Mammary epithelial cell (primary cell): ENCODE measurements around the gene UBE2S.

ENCODE experiments used
- EZH2 ChIP-seq: IDR thresholded peaks from 2 replicates; pipeline ENCODE4 v1.6.1; 2012; ENCODE audit warnings: low read length, inconsistent platforms, borderline replicate concordance
- TF ChIP-seq, protein P1 (sequence below), 2 donors: IDR thresholded peaks in 1 of 2; conservative IDR thresholded peaks in 1 of 2; 2 replicates each; pipeline ENCODE4 v1.5.1; 2011 to 2012; ENCODE audit warnings: inconsistent platforms in 2 of 2, low read length in 2 of 2, mild to moderate bottlenecking in 2 of 2, control low read depth in 1 of 2, low read depth in 1 of 2; ENCODE audit not compliant: insufficient read depth in 1 of 2; ENCODE audit errors: extremely low read depth in 1 of 2

- TF ChIP-seq, protein P1, sequence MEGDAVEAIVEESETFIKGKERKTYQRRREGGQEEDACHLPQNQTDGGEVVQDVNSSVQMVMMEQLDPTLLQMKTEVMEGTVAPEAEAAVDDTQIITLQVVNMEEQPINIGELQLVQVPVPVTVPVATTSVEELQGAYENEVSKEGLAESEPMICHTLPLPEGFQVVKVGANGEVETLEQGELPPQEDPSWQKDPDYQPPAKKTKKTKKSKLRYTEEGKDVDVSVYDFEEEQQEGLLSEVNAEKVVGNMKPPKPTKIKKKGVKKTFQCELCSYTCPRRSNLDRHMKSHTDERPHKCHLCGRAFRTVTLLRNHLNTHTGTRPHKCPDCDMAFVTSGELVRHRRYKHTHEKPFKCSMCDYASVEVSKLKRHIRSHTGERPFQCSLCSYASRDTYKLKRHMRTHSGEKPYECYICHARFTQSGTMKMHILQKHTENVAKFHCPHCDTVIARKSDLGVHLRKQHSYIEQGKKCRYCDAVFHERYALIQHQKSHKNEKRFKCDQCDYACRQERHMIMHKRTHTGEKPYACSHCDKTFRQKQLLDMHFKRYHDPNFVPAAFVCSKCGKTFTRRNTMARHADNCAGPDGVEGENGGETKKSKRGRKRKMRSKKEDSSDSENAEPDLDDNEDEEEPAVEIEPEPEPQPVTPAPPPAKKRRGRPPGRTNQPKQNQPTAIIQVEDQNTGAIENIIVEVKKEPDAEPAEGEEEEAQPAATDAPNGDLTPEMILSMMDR (conservative IDR thresholded peaks at IDR 0.05 in 1 of 2, IDR thresholded peaks at IDR 0.05 in 1 of 2; ENCODE audit: extremely low read depth in 1 of 2, insufficient read depth in 1 of 2, low read depth in 1 of 2, low read length in 2 of 2): peak; percentile 79 to 80
- TF ChIP-seq EZH2: no peak
These were observed 47.2 kb upstream of the UBE2S start for GRCh38 chr19:55454787-55455243.
